ENCODE measurements around the gene OGN. TPM values are rescaled to one million over a fixed set of nuclear protein-coding genes. Genes with fewer than 3 reads are reported as not detected.

The OGN gene
- polyA plus RNA-seq, 1 donor (not counting 4 experiments of a cell fraction or from before 2014, with no cell fraction given): not detected

GRCh38 chr9:92393686-92394085, 10.7 kb downstream of the OGN start:
- Histone ChIP-seq H3K36me3 (ENCODE audit: control insufficient read depth in 2 of 2, extremely low read depth in 1 of 2, insufficient read depth in 2 of 2, low read length in 2 of 2) (no peaks in the 10 kb centered on the region), H3K9me3 (ENCODE audit: control insufficient read depth, low read depth, low read length) (no peaks in the 10 kb centered on the region), H3K9me1 (ENCODE audit: control insufficient read depth, extremely low read depth, insufficient read depth, low read length) (no peaks in the 10 kb centered on the region), H3K4me2 (ENCODE audit: control insufficient read depth, extremely low read depth, insufficient read depth, low read depth, low read length) (no peak overlapping the region), H3K9ac (ENCODE audit: control insufficient read depth, extremely low read depth, insufficient read depth, low read length) (no peak overlapping the region), H3K4me3 (ENCODE audit: control insufficient read depth in 2 of 3, extremely low read depth in 1 of 3, insufficient read depth in 2 of 3, low read depth in 1 of 3, low read length in 3 of 3) (no peak overlapping the region), H3K27ac (ENCODE audit: control insufficient read depth, insufficient read depth, low read length) (no peak overlapping the region), H2AFZ (ENCODE audit: control insufficient read depth, low read length) (no peak overlapping the region), H3K4me1 (ENCODE audit: control insufficient read depth, extremely low read depth, insufficient read depth, low read length) (no peaks in the 10 kb centered on the region), H4K20me1 (ENCODE audit: control insufficient read depth, extremely low read depth, insufficient read depth, low read length) (no peaks in the 10 kb centered on the region), H3K79me2 (ENCODE audit: control insufficient read depth, insufficient read depth, low read length) (no peaks in the 10 kb centered on the region), H3K27me3 (ENCODE audit: control insufficient read depth, extremely low read depth, insufficient read depth, low read length) (no peaks in the 10 kb centered on the region)
- FAIRE-seq (no peak), DNase-seq (ENCODE audit: low read depth, low spot score) (no peak)
- no peak for TF ChIP-seq EZH2 (IDR thresholded peaks at IDR 0.05; ENCODE audit: low read length)
- no peak for TF ChIP-seq CTCF (optimal IDR thresholded peaks at IDR 0.05 in 1 of 3, IDR thresholded peaks at IDR 0.05 in 1 of 3, conservative IDR thresholded peaks at IDR 0.05 in 1 of 3; ENCODE audit: extremely low read depth in 1 of 3, insufficient read depth in 2 of 3, low read length in 3 of 3)
- dilution Hi-C loops (cut with MboI; ENCODE audit: extremely low pct_ligation_motif_present, low sequenced_read_pairs): no loop called here

- dilution Hi-C loops (cut with MboI; ENCODE audit: extremely low pct_ligation_motif_present, low sequenced_read_pairs): no loop called here
- Histone ChIP-seq H2AFZ (ENCODE audit: control insufficient read depth, low read length) (no peak overlapping the region), H3K4me2 (ENCODE audit: control insufficient read depth, extremely low read depth, insufficient read depth, low read depth, low read length) (no peak overlapping the region), H3K9me3 (ENCODE audit: control insufficient read depth, low read depth, low read length) (no peaks in the 10 kb centered on the region), H3K27ac (ENCODE audit: control insufficient read depth, insufficient read depth, low read length) (no peak overlapping the region), H3K79me2 (ENCODE audit: control insufficient read depth, insufficient read depth, low read length) (no peaks in the 10 kb centered on the region), H3K9me1 (ENCODE audit: control insufficient read depth, extremely low read depth, insufficient read depth, low read length) (no peaks in the 10 kb centered on the region), H3K4me1 (ENCODE audit: control insufficient read depth, extremely low read depth, insufficient read depth, low read length) (no peaks in the 10 kb centered on the region), H3K9ac (ENCODE audit: control insufficient read depth, extremely low read depth, insufficient read depth, low read length) (no peak overlapping the region), H4K20me1 (ENCODE audit: control insufficient read depth, extremely low read depth, insufficient read depth, low read length) (no peaks in the 10 kb centered on the region), H3K27me3 (ENCODE audit: control insufficient read depth, extremely low read depth, insufficient read depth, low read length) (no peaks in the 10 kb centered on the region), H3K36me3 (ENCODE audit: control insufficient read depth in 2 of 2, extremely low read depth in 1 of 2, insufficient read depth in 2 of 2, low read length in 2 of 2) (no peaks in the 10 kb centered on the region), H3K4me3 (ENCODE audit: control insufficient read depth in 2 of 3, extremely low read depth in 1 of 3, insufficient read depth in 2 of 3, low read depth in 1 of 3, low read length in 3 of 3) (no peak overlapping the region)
- FAIRE-seq (no peak), DNase-seq (ENCODE audit: low read depth, low spot score) (no peak)
- TF ChIP-seq CTCF (optimal IDR thresholded peaks at IDR 0.05 in 1 of 3, IDR thresholded peaks at IDR 0.05 in 1 of 3, conservative IDR thresholded peaks at IDR 0.05 in 1 of 3; ENCODE audit: extremely low read depth in 1 of 3, insufficient read depth in 2 of 3, low read length in 3 of 3): no peak
- TF ChIP-seq EZH2 (IDR thresholded peaks at IDR 0.05; ENCODE audit: low read length): no peak
Observed at GRCh38 chr9:92392690-92393089, 11.7 kb downstream of the OGN start.
